Measurements from ENCODE around the gene ILKAP.

Gene ILKAP

GRCh38 chr2:238121511-238122286, 81.8 kb downstream of the ILKAP start:
- Histone ChIP-seq H3K9me3 (replicated peaks; ENCODE audit: insufficient read depth, low read length) (no peaks in the 10 kb centered on the region), H2AFZ (ENCODE audit: low read length) (no peak overlapping the region), H3K9ac (ENCODE audit: low read length) (no peak overlapping the region), H3K4me2 (ENCODE audit: low read depth, low read length) (no peak overlapping the region), H3K36me3 (replicated peaks; ENCODE audit: insufficient read depth, low read length) (no peaks in the 10 kb centered on the region), H3K79me2 (ENCODE audit: low read length) (no peaks in the 10 kb centered on the region), H3K27me3 (replicated peaks; ENCODE audit: insufficient read depth, low read length) (no peaks in the 10 kb centered on the region; the same call in 1 of the 2 replicates), H3K9me2 (replicated peaks; ENCODE audit: insufficient read depth, low read length) (no peaks in the 10 kb centered on the region), H3K4me3 (ENCODE audit: low read length) (no peak overlapping the region), H3K4me1 (ENCODE audit: low read length) (no peaks in the 10 kb centered on the region), H4K20me1 (ENCODE audit: insufficient read depth, low read length) (no peaks in the 10 kb centered on the region), H3F3A (ENCODE audit: insufficient read depth, low read length) (no peaks in the 10 kb centered on the region), H3K27ac (ENCODE audit: low read length) (no peak overlapping the region)
- no peak for DNase-seq
- TF ChIP-seq CTCF (IDR thresholded peaks at IDR 0.05; ENCODE audit: low read length) (no peak), EZH2phosphoT487 (IDR thresholded peaks at IDR 0.05; ENCODE audit: low read length) (no peak)

- H3K4me2 ChIP-seq (ENCODE audit: low read depth, low read length) = no peak overlapping the region
- no peaks in the 10 kb centered on the region for H3K9me3 ChIP-seq (replicated peaks; ENCODE audit: insufficient read depth, low read length)
- no peaks in the 10 kb centered on the region for H3K9me2 ChIP-seq (replicated peaks; ENCODE audit: insufficient read depth, low read length)
- H4K20me1 ChIP-seq (ENCODE audit: insufficient read depth, low read length) = no peaks in the 10 kb centered on the region
- H3K4me1 ChIP-seq (ENCODE audit: low read length) = no peaks in the 10 kb centered on the region
- H3K36me3 ChIP-seq (replicated peaks; ENCODE audit: insufficient read depth, low read length) = no peaks in the 10 kb centered on the region
- no peaks in the 10 kb centered on the region; the same call in 1 of the 2 replicates for H3K27me3 ChIP-seq (replicated peaks; ENCODE audit: insufficient read depth, low read length)
- H2AFZ ChIP-seq (ENCODE audit: low read length) = no peak overlapping the region
- H3K9ac ChIP-seq (ENCODE audit: low read length) = no peak overlapping the region
- no peak for TF ChIP-seq EZH2 (optimal IDR thresholded peaks at IDR 0.05; ENCODE audit: low read depth, low read length)
- TF ChIP-seq CTCF (IDR thresholded peaks at IDR 0.05; ENCODE audit: low read length) = no peak
- no peak for TF ChIP-seq EZH2phosphoT487 (IDR thresholded peaks at IDR 0.05; ENCODE audit: low read length)
- no peak overlapping the region for H3K4me3 ChIP-seq (ENCODE audit: low read length)
- no peaks in the 10 kb centered on the region for H3K79me2 ChIP-seq (ENCODE audit: low read length)
- no peak overlapping the region for H3K27ac ChIP-seq (ENCODE audit: low read length)
- H3F3A ChIP-seq (ENCODE audit: insufficient read depth, low read length) = no peaks in the 10 kb centered on the region
- DNase-seq = no peak
Measured at GRCh38 chr2:238120463-238121298, 82.8 kb downstream of the ILKAP start.

Measured in MM.1S (cell line).